KBM-7 (cell line): Measurements from ENCODE around the gene IGFL2.
"Not testable (repeated sequence)": the region's sequence is repeated elsewhere in the genome, so short reads cannot be mapped to it uniquely, and the experiment has no call there.

Source experiments
- DNase-seq: peaks from one replicate; pipeline ENCODE4 v3.0.0-alpha.2; 2015
- in situ Hi-C: fragments of 300-500 bp; cut with MboI; formaldehyde crosslinking; loops from 2 replicates; pipeline ENCODE4 v1.14.3; 2020; ENCODE audit warnings: low sequenced_read_pairs, low pct_unique_long_range_greater_than_20kb, mixed read lengths

The IGFL2 gene

GRCh38 chr19:46137915-46138473 is 10.0 kb upstream of the IGFL2 start:
- in situ Hi-C loops: no loop called here
- no peak for DNase-seq

GRCh38 chr19:46141421-46141820 is 6.6 kb upstream of the IGFL2 start:
- DNase-seq: no peak
- in situ Hi-C loops: no loop called here

- no peak for DNase-seq
- in situ Hi-C loops: no loop called here
Measured at GRCh38 chr19:46142294-46142693, 5.7 kb upstream of the IGFL2 start.

- DNase-seq: no peak
Measured at GRCh38 chr19:46144756-46145155, 3.3 kb upstream of the IGFL2 start.

GRCh38 chr19:46147166-46147740 is 785 bp upstream of the IGFL2 start:
- DNase-seq: no peak
- in situ Hi-C loops: no loop called here

More at GRCh38 chr19:46144756-46145155, 3.3 kb upstream of the IGFL2 start:
- in situ Hi-C loops: no loop called here

- DNase-seq: no peak
- in situ Hi-C loops: no loop called here
Measured at GRCh38 chr19:46150606-46151005, 2.6 kb downstream of the IGFL2 start.

GRCh38 chr19:46155237-46155636 is 7.2 kb downstream of the IGFL2 start:
- no peak for DNase-seq
- in situ Hi-C loops: no loop called here

- DNase-seq: peak; percentile 32
- in situ Hi-C loops: no loop called here
Measured at GRCh38 chr19:46159418-46160232, 11.6 kb downstream of the IGFL2 start.

- in situ Hi-C loops: no loop called here
- no peak for DNase-seq
Measured at GRCh38 chr19:46160233-46160775, 12.3 kb downstream of the IGFL2 start.

- in situ Hi-C loops, DNase-seq: not testable (repeated sequence)
Measured at GRCh38 chr19:46161642-46162257, 13.7 kb downstream of the IGFL2 start.

GRCh38 chr19:46162731-46163130 is 14.7 kb downstream of the IGFL2 start:
- in situ Hi-C loops: no loop called here
- no peak for DNase-seq

- in situ Hi-C loops: no loop called here
- DNase-seq: no peak
Measured at GRCh38 chr19:46173886-46174480, 25.9 kb downstream of the IGFL2 start.

- peak; percentile 15 for DNase-seq
- in situ Hi-C loops: no loop called here
Measured at GRCh38 chr19:46176116-46176860, 28.2 kb downstream of the IGFL2 start.

GRCh38 chr19:46179076-46179759 is 31.2 kb downstream of the IGFL2 start:
- in situ Hi-C loops: no loop called here
- DNase-seq: no peak

- DNase-seq: no peak
- in situ Hi-C loops: no loop called here
Measured at GRCh38 chr19:46180701-46181387, 32.8 kb downstream of the IGFL2 start.

GRCh38 chr19:46181388-46181779 is 33.3 kb downstream of the IGFL2 start:
- DNase-seq: no peak
- in situ Hi-C loops: no loop called here

- in situ Hi-C loops: no loop called here
- no peak for DNase-seq
Measured at GRCh38 chr19:46182476-46182875, 34.4 kb downstream of the IGFL2 start.
